VCaP (cell line): ENCODE data around the gene EMILIN1.

Experiments
- H3K27ac ChIP-seq: fragments of 450-650 bp; 2 replicates; pipeline ENCODE4 v1.5.1; 2017
- TF ChIP-seq, protein P1 (sequence below): fragments of 450-650 bp; conservative IDR thresholded peaks from 2 replicates; pipeline ENCODE4 v1.5.1; 2017; ENCODE audit warnings: mild to moderate bottlenecking, moderate library complexity

EMILIN1 gene

DNA sequence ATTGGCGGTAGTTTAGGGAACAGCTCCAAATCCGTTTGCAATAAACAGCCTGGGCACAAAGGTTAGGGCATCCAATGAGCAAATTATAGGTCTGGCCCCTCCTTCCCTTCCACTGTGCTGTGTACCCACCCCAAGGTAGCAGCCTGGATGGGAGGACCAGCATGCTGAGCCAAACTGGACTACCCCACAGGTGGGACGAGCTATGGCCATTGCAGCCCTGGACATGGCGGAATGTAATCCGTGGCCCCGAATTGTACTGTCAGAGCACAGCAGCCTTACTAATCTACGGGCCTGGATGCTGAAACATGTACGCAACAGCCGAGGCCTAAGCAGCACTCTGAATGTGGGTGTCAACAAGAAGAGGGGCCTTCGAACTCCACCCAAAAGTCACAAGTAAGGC is 20.2 kb upstream of the EMILIN1 start:
- H3K27ac ChIP-seq: no peak overlapping the region
- TF ChIP-seq, protein P1, sequence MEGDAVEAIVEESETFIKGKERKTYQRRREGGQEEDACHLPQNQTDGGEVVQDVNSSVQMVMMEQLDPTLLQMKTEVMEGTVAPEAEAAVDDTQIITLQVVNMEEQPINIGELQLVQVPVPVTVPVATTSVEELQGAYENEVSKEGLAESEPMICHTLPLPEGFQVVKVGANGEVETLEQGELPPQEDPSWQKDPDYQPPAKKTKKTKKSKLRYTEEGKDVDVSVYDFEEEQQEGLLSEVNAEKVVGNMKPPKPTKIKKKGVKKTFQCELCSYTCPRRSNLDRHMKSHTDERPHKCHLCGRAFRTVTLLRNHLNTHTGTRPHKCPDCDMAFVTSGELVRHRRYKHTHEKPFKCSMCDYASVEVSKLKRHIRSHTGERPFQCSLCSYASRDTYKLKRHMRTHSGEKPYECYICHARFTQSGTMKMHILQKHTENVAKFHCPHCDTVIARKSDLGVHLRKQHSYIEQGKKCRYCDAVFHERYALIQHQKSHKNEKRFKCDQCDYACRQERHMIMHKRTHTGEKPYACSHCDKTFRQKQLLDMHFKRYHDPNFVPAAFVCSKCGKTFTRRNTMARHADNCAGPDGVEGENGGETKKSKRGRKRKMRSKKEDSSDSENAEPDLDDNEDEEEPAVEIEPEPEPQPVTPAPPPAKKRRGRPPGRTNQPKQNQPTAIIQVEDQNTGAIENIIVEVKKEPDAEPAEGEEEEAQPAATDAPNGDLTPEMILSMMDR: no peak

DNA sequence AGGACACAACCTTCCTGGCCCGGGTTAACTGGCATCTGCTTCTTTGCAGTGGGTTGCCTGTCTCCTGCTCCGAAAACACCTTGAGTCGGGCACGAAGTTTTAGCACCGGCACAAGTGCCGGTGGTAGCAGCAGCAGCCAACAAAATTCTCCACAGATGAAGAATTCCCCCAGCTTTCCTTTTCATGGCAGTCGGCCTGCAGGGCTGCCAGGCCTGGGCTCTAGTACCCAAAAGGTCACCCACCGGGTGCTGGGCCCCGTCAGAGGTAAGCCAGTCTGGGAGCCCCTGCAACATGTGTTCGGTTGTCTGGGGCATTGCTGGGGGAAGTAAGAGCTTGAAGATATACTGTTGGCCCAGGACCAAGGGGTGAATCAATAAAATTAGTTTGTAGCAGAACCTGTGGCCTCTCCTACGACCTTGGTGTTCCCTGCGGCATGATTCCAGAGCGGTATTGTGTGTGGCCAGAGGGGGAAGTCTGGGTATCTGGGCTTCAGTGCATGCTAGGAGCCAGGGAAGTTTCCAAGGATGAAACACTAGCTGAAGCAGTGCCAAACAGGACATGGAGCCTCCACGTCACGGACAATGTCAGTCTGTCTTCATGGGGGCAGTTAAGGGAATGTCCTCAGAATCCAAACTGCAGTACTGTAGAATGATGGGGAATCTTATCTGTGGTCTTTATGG is 19.1 kb upstream of the EMILIN1 start:
- TF ChIP-seq, protein P1: no peak
- H3K27ac ChIP-seq: no peak overlapping the region

DNA sequence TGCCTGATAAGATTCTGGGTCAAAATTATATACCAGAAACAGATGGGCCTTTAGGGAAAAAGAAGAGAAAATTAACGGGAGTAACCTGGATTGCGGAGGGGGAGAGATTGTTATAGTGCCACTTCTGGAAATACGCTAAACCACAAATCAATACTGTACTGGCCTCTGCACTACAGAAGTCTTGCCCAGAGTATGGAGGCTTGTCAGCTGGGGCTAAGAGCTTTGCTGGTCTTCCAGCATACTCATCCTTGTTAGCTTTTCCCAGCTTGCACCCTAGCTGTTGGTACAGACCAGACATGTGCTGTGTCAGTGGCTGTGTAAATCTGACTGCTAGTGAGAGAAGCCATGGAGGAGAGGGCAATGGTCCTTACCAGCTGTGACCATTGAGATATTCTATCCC is 18.1 kb upstream of the EMILIN1 start:
- TF ChIP-seq, protein P1: no peak
- no peak overlapping the region for H3K27ac ChIP-seq

DNA sequence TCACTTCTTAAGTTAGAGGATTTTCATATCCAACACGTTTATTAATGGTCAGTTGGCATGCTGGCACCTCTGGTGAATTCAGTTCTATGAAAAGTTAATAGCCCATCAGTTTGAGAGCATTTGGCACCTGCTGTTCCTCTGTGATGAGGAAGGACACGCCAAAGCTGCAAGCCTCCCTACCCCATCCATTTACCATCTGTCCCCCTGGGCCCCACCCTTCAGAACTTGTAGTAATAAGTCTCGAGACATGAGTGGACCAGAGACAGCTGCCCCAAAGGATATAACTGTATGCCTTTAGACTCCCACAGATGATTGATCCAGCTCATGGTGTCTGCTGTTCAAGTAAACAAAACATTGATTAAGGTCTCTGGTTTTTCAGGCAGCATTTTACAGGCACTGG is 13.3 kb upstream of the EMILIN1 start:
- no peak overlapping the region for H3K27ac ChIP-seq
- TF ChIP-seq, protein P1: no peak

DNA sequence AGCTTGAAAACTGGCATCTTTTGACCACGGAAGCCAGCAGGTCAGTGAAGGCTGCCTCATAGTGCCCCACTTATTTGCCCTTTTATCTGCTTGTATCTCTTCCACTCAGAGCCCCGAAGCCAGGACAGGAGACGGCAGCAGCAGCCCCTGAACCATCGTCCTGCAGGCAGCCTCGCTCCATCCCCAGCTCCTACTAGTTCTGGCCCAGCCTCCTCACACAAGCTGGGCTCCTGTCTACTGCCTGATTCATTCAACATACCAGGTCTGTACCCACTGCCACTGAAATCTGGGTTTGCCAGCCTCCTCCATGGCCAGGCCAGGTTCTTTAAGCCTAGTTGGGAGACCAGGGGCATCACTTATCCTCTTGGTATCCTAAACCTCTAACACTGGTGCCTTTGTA is 11.0 kb upstream of the EMILIN1 start:
- TF ChIP-seq, protein P1: no peak
- no peak overlapping the region for H3K27ac ChIP-seq

DNA sequence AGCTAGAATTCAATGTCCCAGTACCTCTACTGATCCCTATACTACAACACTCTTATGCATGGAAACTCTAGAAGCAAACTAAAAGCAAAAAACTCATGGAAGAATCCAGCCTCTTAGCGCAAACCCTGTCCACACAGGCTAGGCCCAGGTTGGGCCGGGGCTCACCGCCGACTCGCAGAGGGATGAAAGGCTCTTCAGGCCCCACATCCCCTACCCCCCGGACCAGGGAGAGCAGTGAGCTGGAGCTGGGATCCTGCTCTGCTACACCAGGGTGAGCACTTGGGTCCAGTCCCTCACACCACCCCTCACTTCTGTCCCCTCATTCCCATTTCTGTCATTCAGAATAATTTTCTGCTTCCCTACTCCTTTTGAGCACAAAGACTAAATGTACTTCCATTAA is 9.0 kb upstream of the EMILIN1 start:
- TF ChIP-seq, protein P1: no peak
- H3K27ac ChIP-seq: no peak overlapping the region; the same call in 1 of the 2 replicates

DNA sequence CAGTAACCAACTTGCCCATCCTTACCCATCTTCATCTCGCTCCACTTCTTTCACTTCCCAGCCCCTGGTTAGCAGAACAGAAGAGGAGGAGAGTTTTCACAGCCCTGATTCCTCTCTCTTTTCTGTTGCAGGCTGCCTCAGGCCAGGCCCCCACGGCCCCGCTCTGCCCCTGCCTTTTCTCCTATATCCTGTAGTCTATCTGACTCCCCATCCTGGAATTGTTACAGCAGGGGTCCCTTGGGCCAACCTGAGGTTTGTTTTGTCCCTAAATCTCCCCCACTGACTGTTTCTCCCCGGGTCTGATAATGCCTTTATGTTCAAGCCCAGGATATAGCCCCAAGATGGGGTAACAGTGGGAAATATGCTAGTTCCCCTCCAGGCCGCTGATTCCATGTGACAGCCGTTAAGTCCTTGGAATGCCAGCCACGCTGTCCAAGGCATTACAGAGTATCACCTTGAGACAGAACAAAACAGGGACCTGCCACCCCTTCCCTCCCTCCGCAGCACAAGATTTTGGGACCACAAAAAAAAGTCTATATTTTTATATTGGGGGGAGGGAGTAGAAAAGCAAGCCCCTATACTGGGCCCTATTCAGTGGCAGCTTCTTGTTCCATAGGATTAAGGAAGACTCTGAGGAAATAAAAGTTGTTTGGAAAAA is 8.3 kb upstream of the EMILIN1 start:
- TF ChIP-seq, protein P1: no peak
- H3K27ac ChIP-seq: peak overlapping the region; percentile 85; the same call in 1 of the 2 replicates
